ENCODE measurements around the gene UBR4. TPM values are rescaled to one million over a fixed set of nuclear protein-coding genes. Genes with fewer than 3 reads are reported as not detected.

The UBR4 gene
- total and polyA plus RNA-seq, 7 donors: 32.4 to 215 (median 73.5) TPM

DNA sequence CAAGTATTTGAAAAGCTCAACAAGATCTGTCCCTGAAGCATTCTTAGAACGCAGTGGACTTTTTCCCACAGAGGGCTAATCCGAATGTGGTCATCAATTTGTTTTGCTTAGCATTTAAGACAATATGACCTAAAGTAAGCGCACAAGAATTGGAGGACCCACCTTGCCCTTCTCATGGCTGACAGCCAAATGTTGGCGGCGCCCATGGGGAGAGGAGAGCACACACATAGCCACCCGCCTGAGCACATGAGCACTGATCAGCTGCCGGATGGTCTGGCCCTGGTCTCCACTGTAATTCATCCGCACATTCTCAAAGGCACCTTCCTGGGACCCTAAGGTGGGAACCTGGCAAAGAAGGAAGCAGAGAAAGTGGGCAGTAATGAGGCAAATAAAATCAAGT lies 52.4 kb downstream of the UBR4 start:
- Histone ChIP-seq H3K4me3 (no peak overlapping the region), H3K27me3 (no peaks in the 10 kb centered on the region), H3K36me3 (peaks cover 83 to 100% (median 98%) of the 10 kb centered on the region in 4 donors), H3K27ac (peak overlapping the region in 1 of 4 donors; percentile 46), H3K4me1 (peaks cover 0 to 3% (median under 1%) of the 10 kb centered on the region in 4 donors), H3K9me3 (no peaks in the 10 kb centered on the region)
- WGBS, 2 donors: 82 to 91% methylated on average over 8 of the region's 8 CpGs
- TF ChIP-seq POLR2AphosphoS5 (IDR thresholded peaks at IDR 0.05) (no peak), EP300 (IDR thresholded peaks at IDR 0.05) (no peak), POLR2A (IDR thresholded peaks at IDR 0.05) (no peak)
- TF ChIP-seq, protein P1, sequence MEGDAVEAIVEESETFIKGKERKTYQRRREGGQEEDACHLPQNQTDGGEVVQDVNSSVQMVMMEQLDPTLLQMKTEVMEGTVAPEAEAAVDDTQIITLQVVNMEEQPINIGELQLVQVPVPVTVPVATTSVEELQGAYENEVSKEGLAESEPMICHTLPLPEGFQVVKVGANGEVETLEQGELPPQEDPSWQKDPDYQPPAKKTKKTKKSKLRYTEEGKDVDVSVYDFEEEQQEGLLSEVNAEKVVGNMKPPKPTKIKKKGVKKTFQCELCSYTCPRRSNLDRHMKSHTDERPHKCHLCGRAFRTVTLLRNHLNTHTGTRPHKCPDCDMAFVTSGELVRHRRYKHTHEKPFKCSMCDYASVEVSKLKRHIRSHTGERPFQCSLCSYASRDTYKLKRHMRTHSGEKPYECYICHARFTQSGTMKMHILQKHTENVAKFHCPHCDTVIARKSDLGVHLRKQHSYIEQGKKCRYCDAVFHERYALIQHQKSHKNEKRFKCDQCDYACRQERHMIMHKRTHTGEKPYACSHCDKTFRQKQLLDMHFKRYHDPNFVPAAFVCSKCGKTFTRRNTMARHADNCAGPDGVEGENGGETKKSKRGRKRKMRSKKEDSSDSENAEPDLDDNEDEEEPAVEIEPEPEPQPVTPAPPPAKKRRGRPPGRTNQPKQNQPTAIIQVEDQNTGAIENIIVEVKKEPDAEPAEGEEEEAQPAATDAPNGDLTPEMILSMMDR (IDR thresholded peaks at IDR 0.05): no peak
- intact Hi-C loops (cut with DNase I): loop anchor here (5.0 kb wide), 1 partner anchor 85 kb away; no protein-coding TSS in a partner anchor
- no peak for DNase-seq

DNA sequence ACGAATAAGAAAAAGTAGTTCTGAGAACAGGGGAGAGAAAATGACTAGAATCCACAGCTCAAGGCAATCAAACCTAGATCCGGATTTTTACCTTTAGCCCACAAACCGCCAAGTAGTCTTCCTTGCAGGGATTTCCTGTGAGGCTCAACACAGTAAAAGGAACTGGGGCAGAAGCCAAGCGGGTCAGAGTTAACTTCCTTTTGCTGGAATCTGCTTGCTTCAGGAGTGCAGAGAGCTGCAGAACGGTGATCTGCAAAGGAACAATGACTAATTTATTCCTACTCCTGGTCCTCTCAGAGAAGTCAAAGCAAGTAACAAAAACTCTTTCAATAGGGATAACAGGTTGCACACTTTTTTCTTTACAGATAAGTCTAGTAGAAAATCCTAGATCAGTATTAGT lies 53.4 kb downstream of the UBR4 start:
- H3K36me3 ChIP-seq: peaks cover 92 to 100% (median 98%) of the 10 kb centered on the region in 4 donors
- no peak overlapping the region for H3K4me3 ChIP-seq
- 11 to 30% methylated on average over 5 of the region's 5 CpGs for WGBS, 2 donors

DNA sequence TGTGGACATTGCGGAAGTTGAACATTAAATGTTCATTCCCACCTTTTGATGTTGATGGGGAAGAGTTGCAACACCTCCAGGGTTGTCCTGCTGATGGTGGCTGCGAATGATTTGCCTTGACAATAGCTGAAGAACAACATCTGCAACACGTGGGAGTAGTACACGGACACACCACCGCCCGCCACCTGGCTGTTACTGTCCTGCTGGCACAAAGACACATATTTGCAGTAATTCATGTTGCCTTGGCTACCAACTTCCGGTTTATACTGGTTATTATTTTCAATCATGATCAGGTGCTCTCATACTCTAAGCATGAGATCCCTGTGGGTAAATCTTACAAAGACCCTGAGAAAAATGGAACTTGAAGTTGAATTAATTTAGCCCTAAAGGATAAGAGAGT lies 55.2 kb downstream of the UBR4 start:
- Histone ChIP-seq H3K36me3 (peaks cover 86 to 100% (median 98%) of the 10 kb centered on the region in 4 donors), H3K9me3 (no peaks in the 10 kb centered on the region), H3K27me3 (no peaks in the 10 kb centered on the region), H3K4me3 (no peak overlapping the region), H3K27ac (no peak overlapping the region), H3K4me1 (no peaks in the 10 kb centered on the region)
- WGBS, 2 donors: 34 to 76% methylated on average over 7 of the region's 7 CpGs
- DNase-seq: no peak
- intact Hi-C loops (cut with DNase I): loop anchor here (5.0 kb wide), 1 partner anchor 87 kb away; no protein-coding TSS in a partner anchor
- no peak for TF ChIP-seq POLR2AphosphoS5 (IDR thresholded peaks at IDR 0.05)

More for the DNA sequence above, 53.4 kb downstream of the UBR4 start:
- Histone ChIP-seq H3K27ac (peak overlapping the region in 1 of 4 donors; percentile 46), H3K27me3 (no peaks in the 10 kb centered on the region), H3K4me1 (no peaks in the 10 kb centered on the region), H3K9me3 (no peaks in the 10 kb centered on the region)
- peak; percentile 76 for DNase-seq
- intact Hi-C loops (cut with DNase I): loop anchor here (5.0 kb wide), 1 partner anchor 86 kb away; no protein-coding TSS in a partner anchor
- TF ChIP-seq, protein P1 (IDR thresholded peaks at IDR 0.05): no peak
- peak in 2 of 4 donors; percentile 12 to 47 for TF ChIP-seq POLR2AphosphoS5 (IDR thresholded peaks at IDR 0.05)
- no peak for TF ChIP-seq POLR2A (IDR thresholded peaks at IDR 0.05)
- no peak for TF ChIP-seq EP300 (IDR thresholded peaks at IDR 0.05)

DNA sequence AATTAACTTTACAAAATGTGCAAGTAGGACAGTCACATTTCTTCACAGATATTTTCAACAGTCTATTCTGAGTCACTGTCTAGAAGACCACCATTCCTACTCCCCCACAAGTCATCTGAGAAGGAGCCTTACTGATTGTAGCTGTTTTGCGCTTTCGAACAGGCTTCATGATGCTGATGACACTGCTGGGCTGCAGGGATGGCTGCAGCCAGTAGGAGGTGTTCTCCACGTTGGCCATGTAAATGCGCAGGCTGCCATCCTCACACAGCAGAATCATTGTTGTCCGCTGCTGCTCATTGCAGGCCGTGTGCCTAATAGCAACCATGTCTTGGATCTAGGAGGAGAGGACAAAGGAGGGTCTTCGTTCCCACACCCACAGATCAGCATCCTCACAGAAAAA lies 56.9 kb downstream of the UBR4 start:
- DNase-seq: no peak
- intact Hi-C loops (cut with DNase I): no loop called here
- Histone ChIP-seq H3K36me3 (peaks cover 87 to 100% (median 98%) of the 10 kb centered on the region in 4 donors), H3K9me3 (no peaks in the 10 kb centered on the region), H3K4me1 (no peaks in the 10 kb centered on the region), H3K27ac (no peak overlapping the region), H3K4me3 (no peak overlapping the region), H3K27me3 (no peaks in the 10 kb centered on the region)
- TF ChIP-seq POLR2AphosphoS5 (IDR thresholded peaks at IDR 0.05) (no peak), EP300 (IDR thresholded peaks at IDR 0.05) (no peak), POLR2A (IDR thresholded peaks at IDR 0.05) (no peak)
- TF ChIP-seq, protein P1 (IDR thresholded peaks at IDR 0.05): no peak
- WGBS, 2 donors: 96 to 97% methylated on average over 7 of the region's 7 CpGs

DNA sequence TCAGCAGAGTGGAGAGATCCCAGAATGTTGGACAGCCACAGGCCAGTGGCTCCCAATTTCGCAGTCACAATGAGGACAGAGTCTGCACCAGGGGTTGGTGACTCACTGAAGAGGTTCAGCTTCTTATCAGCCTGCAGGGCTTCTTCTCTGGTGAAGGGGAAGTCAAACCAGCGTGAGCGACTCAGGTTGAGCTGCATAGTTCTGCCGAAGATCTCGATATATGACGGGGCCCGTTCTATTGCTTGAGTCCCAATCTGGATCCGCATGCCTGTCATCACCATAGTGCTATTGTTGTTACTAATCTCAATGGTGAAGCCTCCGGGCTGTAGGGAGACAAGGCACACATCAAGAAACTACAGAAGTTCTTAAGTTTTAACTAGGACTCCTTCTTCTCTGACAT lies 58.5 kb downstream of the UBR4 start:
- no peaks in the 10 kb centered on the region for H3K27me3 ChIP-seq
- no peak overlapping the region for H3K27ac ChIP-seq
- no peaks in the 10 kb centered on the region for H3K9me3 ChIP-seq
- 95 to 97% methylated on average over 9 of the region's 9 CpGs for WGBS, 2 donors
- intact Hi-C loops (cut with DNase I): no loop called here
- no peak overlapping the region for H3K4me3 ChIP-seq
- no peak for TF ChIP-seq POLR2AphosphoS5 (IDR thresholded peaks at IDR 0.05)
- no peak for TF ChIP-seq POLR2A (IDR thresholded peaks at IDR 0.05)
- TF ChIP-seq EP300 (IDR thresholded peaks at IDR 0.05): no peak
- TF ChIP-seq, protein P1 (IDR thresholded peaks at IDR 0.05): no peak
- no peak for DNase-seq
- H3K4me1 ChIP-seq: no peaks in the 10 kb centered on the region
- peaks cover 84 to 100% (median 98%) of the 10 kb centered on the region in 4 donors for H3K36me3 ChIP-seq

Data from sigmoid colon (tissue), 7 donors.